Stimulated activated memory B cell treated with anti-CD40 and anti-IgM and Interleukin-4, amounts not matched to agents 10 μg/mL and 1 μg/mL and 100 μg/mL, for 72 hours (primary cell): ENCODE measurements around the gene TAOK1.
"Not testable (repeated sequence)": the region's sequence is repeated elsewhere in the genome, so short reads cannot be mapped to it uniquely, and the experiment has no call there.

Source experiments
- ATAC-seq: fragments of 150-1000 bp; cut with Tn5 transposase; 2 replicates; pipeline ENCODE4 v1.10.0; 2021
- H3K27ac Mint-ChIP-seq: one replicate; pipeline ENCODE4 v1.8.0; 2022; ENCODE audit warnings: mild to moderate bottlenecking, mixed read lengths
- H3K27me3 Mint-ChIP-seq: one replicate; pipeline ENCODE4 v1.8.0; 2022; ENCODE audit warnings: mixed read lengths
- H3K36me3 Mint-ChIP-seq: one replicate; pipeline ENCODE4 v1.8.0; 2022; ENCODE audit warnings: mixed read lengths
- H3K4me1 Mint-ChIP-seq: one replicate; pipeline ENCODE4 v1.8.0; 2022; ENCODE audit warnings: mixed read lengths
- H3K4me3 Mint-ChIP-seq: one replicate; pipeline ENCODE4 v1.8.0; 2022; ENCODE audit warnings: mild to moderate bottlenecking, moderate library complexity, mixed read lengths
- H3K9me3 Mint-ChIP-seq: one replicate; pipeline ENCODE4 v1.8.0; 2022; ENCODE audit warnings: mixed read lengths

Gene TAOK1

DNA sequence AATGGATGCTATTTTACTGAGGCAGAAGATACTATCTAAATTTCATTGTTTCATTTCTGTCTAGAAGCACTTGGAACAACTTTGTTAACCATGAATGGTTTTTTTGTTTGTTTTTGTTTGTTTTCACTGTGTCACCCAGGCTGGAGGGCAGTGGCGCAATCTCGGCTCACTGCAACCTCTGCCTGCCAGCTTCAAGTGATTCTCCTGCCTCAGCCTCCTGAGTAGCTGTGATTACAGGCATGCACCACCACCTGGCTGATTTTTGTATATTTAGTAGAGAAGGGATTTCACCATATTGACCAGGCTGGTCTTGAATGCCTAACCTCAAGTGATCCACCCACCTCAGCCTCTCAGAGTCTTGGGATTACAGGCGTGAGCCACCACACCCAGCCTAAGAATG, 136.2 kb downstream of the TAOK1 start:
- Mint-ChIP-seq H3K9me3 (no peaks in the 10 kb centered on the region), H3K4me3 (no peak overlapping the region), H3K27me3 (no peaks in the 10 kb centered on the region), H3K4me1 (no peaks in the 10 kb centered on the region), H3K36me3 (peaks cover 23% of the 10 kb centered on the region), H3K27ac (no peak overlapping the region)
- ATAC-seq = no peak

DNA sequence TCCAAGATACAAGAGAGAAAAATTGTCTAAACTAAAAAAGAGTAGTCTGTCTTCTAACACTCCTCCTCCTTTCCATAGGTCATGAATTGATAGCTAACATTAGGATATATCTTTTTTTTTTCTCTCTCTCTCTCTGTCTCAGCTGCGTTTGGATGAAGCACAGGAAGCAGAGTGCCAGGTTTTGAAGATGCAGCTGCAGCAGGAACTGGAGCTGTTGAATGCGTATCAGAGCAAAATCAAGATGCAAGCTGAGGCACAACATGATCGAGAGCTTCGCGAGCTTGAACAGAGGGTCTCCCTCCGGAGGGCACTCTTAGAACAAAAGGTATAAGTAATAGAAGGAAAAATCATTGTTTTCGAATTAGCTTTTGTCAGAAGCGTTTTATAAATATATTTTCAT, 143.8 kb downstream of the TAOK1 start:
- Mint-ChIP-seq H3K27ac (peak overlapping the region; percentile 7), H3K4me1 (no peaks in the 10 kb centered on the region), H3K9me3 (no peaks in the 10 kb centered on the region), H3K4me3 (no peak overlapping the region), H3K27me3 (no peaks in the 10 kb centered on the region), H3K36me3 (peaks cover 37% of the 10 kb centered on the region)
- no peak for ATAC-seq

GRCh38 chr17:29544066-29544465, 153.9 kb downstream of the TAOK1 start:
- Mint-ChIP-seq H3K36me3 (peaks cover 32% of the 10 kb centered on the region), H3K27me3 (no peaks in the 10 kb centered on the region), H3K4me1 (no peaks in the 10 kb centered on the region), H3K27ac (no peak overlapping the region), H3K4me3 (no peak overlapping the region), H3K9me3 (no peaks in the 10 kb centered on the region)
- ATAC-seq = no peak

DNA sequence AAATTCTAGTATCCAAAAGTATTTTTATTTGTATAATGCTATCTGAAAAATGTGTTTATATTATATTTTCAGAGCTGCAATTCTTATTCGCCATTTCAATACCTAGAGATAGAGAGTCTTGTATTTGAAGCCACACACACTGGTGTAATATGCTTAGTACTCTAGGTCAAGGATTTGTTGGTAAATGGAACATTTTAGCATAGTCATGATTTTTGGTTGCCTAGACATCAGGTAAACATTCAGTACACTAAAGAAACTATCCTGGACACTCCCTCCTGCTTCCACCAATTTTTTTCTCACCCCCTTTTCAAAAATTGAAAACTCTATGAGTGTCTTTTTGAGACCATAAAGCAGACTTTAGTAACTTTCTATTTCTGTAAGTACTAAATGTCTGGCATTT, 155.9 kb downstream of the TAOK1 start:
- Mint-ChIP-seq H3K4me3 (no peak overlapping the region), H3K27ac (no peak overlapping the region), H3K36me3 (peaks cover 23% of the 10 kb centered on the region), H3K4me1 (no peaks in the 10 kb centered on the region), H3K9me3 (no peaks in the 10 kb centered on the region), H3K27me3 (no peaks in the 10 kb centered on the region)
- ATAC-seq = no peak

GRCh38 chr17:29546830-29547229, 156.7 kb downstream of the TAOK1 start:
- H3K4me1 Mint-ChIP-seq = no peaks in the 10 kb centered on the region

DNA sequence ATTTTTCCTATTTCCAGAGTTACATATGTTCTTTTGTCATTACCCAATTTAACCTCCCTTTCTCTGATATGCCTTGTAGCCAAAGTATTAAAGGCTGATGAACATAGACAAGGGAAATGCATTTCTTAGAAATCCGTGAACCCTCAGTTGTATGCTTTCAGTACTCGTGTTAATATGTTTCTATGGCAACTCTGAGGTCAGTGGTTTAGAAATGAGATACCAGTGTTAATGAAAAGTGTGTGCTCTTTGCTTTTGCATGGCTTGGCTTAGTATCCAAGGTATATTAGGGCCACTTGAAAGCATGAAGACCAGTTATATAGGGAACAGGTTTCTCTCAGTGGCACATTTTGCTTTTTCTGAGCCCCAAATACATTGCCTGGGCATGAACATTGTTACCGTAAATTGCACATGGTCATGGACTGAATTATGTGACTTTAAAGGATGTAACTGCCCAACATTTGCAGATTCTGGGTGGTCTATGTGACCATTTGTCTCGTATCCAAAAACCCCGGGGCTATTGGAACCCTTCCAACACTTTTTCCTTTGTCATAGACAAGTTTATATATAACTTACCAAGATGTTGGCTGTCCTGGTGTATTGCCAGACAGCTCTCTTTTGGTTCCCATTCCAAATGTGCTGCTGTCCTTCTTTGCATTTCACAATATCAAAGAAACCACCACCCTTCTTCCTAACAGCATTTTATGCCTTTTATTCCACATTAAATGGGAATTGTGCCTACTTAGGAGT, 159.2 kb downstream of the TAOK1 start:
- Mint-ChIP-seq H3K9me3 (no peaks in the 10 kb centered on the region), H3K27me3 (no peaks in the 10 kb centered on the region), H3K36me3 (peaks cover 3% of the 10 kb centered on the region), H3K4me3 (no peak overlapping the region), H3K4me1 (no peaks in the 10 kb centered on the region), H3K27ac (no peak overlapping the region)
- ATAC-seq = no peak

More at GRCh38 chr17:29546830-29547229, 156.7 kb downstream of the TAOK1 start:
- no peak overlapping the region for H3K27ac Mint-ChIP-seq
- ATAC-seq = no peak
- no peaks in the 10 kb centered on the region for H3K27me3 Mint-ChIP-seq
- no peak overlapping the region for H3K4me3 Mint-ChIP-seq
- peaks cover 23% of the 10 kb centered on the region for H3K36me3 Mint-ChIP-seq
- no peaks in the 10 kb centered on the region for H3K9me3 Mint-ChIP-seq

GRCh38 chr17:29555840-29556239, 165.7 kb downstream of the TAOK1 start:
- Mint-ChIP-seq H3K36me3 (no peaks in the 10 kb centered on the region), H3K27ac (no peak overlapping the region), H3K27me3 (no peaks in the 10 kb centered on the region), H3K4me1 (peaks cover 46% of the 10 kb centered on the region), H3K9me3 (no peaks in the 10 kb centered on the region), H3K4me3 (no peak overlapping the region)
- no peak for ATAC-seq

GRCh38 chr17:29557085-29557738, 167.0 kb downstream of the TAOK1 start:
- ATAC-seq = no peak
- Mint-ChIP-seq H3K4me3 (no peak overlapping the region), H3K27me3 (no peaks in the 10 kb centered on the region), H3K9me3 (no peaks in the 10 kb centered on the region), H3K4me1 (peaks cover 60% of the 10 kb centered on the region), H3K36me3 (peaks cover 7% of the 10 kb centered on the region), H3K27ac (peak overlapping the region; percentile 95)

GRCh38 chr17:29557739-29558116, 167.6 kb downstream of the TAOK1 start:
- H3K27ac Mint-ChIP-seq = peak overlapping the region; percentile 95
- H3K9me3 Mint-ChIP-seq = no peaks in the 10 kb centered on the region
- H3K27me3 Mint-ChIP-seq = no peaks in the 10 kb centered on the region
- ATAC-seq = peak; percentile 72
- H3K4me1 Mint-ChIP-seq = peaks cover 65% of the 10 kb centered on the region
- H3K36me3 Mint-ChIP-seq = peaks cover 12% of the 10 kb centered on the region
- H3K4me3 Mint-ChIP-seq = no peak overlapping the region

GRCh38 chr17:29558139-29558538, 168.0 kb downstream of the TAOK1 start:
- H3K4me3 Mint-ChIP-seq, H3K9me3 Mint-ChIP-seq, H3K27me3 Mint-ChIP-seq, ATAC-seq: not testable (repeated sequence)
- Mint-ChIP-seq H3K27ac (peak overlapping the region; percentile 95), H3K4me1 (peaks cover 68% of the 10 kb centered on the region), H3K36me3 (peaks cover 16% of the 10 kb centered on the region)

GRCh38 chr17:29559640-29560039, 169.5 kb downstream of the TAOK1 start:
- Mint-ChIP-seq H3K4me3 (no peak overlapping the region), H3K27ac (peak overlapping the region; percentile 95), H3K36me3 (peaks cover 16% of the 10 kb centered on the region), H3K9me3 (no peaks in the 10 kb centered on the region), H3K4me1 (peaks cover 68% of the 10 kb centered on the region), H3K27me3 (no peaks in the 10 kb centered on the region)
- ATAC-seq = no peak

GRCh38 chr17:29560316-29560715, 170.2 kb downstream of the TAOK1 start:
- Mint-ChIP-seq H3K27me3 (no peaks in the 10 kb centered on the region), H3K4me1 (peaks cover 62% of the 10 kb centered on the region), H3K27ac (peak overlapping the region; percentile 95), H3K9me3 (no peaks in the 10 kb centered on the region), H3K36me3 (peaks cover 16% of the 10 kb centered on the region), H3K4me3 (peak overlapping the region; percentile 39)
- peak; percentile 85 for ATAC-seq

DNA sequence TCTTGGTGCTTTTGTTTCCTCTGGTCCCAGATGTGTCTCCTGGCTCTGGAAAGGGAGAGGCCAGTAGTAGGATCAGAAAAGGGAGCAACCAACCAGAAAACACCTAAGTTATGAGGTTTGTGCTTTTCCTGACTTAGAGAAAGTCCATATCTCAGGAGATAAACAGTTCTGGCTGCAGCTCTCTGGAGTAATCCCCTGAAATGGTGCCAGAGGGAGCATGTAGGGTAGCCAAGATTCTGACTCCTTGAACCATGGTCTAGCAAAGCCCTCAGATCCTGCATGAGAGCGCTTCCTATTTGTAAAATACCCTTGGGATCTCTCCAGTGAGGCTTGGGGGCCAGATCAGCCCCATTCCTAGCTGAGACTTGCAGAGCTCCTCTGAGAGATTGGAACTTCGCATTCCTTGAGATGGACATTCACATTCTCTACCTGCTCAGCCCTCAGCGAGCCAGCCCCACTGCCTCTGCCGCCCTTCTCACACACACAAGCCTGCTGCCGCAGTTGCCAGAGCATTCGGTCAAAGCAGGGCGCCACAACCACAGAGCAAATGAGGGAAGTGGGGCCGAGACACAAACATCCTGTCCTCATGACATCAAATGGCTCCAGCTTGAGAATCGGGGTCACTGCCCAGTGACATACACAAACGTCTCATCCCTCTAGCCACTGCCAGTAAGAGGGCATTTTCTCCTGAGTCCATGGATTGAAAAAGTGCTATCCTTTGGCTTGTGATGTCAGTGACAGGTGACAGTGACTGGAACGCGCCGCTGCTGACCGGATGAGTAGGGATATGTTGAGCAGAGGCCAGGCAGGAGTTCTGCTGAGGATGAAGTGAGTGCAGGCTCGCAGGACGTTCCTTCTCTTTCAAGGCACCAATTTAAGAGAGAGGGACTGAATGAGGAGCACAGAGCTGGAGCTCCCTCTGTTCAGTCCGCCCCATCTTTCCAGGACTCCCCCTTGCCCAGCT, 171.7 kb downstream of the TAOK1 start:
- ATAC-seq = peak; percentile 61
- H3K4me3 Mint-ChIP-seq = peak overlapping the region; percentile 67
- peaks cover 67% of the 10 kb centered on the region for H3K4me1 Mint-ChIP-seq
- no peaks in the 10 kb centered on the region for H3K27me3 Mint-ChIP-seq
- H3K27ac Mint-ChIP-seq = peak overlapping the region; percentile 95
- peaks cover 16% of the 10 kb centered on the region for H3K36me3 Mint-ChIP-seq
- H3K9me3 Mint-ChIP-seq = no peaks in the 10 kb centered on the region

- H3K27me3 Mint-ChIP-seq = no peaks in the 10 kb centered on the region
- peaks cover 16% of the 10 kb centered on the region for H3K36me3 Mint-ChIP-seq
- no peak for ATAC-seq
- H3K9me3 Mint-ChIP-seq = no peaks in the 10 kb centered on the region
- H3K27ac Mint-ChIP-seq = peak overlapping the region; percentile 95
- H3K4me1 Mint-ChIP-seq = peaks cover 60% of the 10 kb centered on the region
- H3K4me3 Mint-ChIP-seq = peak overlapping the region; percentile 67
Measured at GRCh38 chr17:29562615-29563014, 172.5 kb downstream of the TAOK1 start.

GRCh38 chr17:29563816-29564215, 173.7 kb downstream of the TAOK1 start:
- Mint-ChIP-seq H3K27me3 (no peaks in the 10 kb centered on the region), H3K9me3 (no peaks in the 10 kb centered on the region), H3K4me1 (peaks cover 49% of the 10 kb centered on the region), H3K4me3 (no peak overlapping the region), H3K27ac (peak overlapping the region; percentile 37), H3K36me3 (peaks cover 16% of the 10 kb centered on the region)
- ATAC-seq = no peak
